GM19240 (cell line): Measurements from ENCODE around the gene ZFAND3.

ENCODE experiments used
- DNase-seq: peaks from one replicate; pipeline ENCODE4 v3.0.0; 2011; ENCODE audit warnings: low spot score; ENCODE audit not compliant: insufficient read length

Gene ZFAND3

GRCh38 chr6:38168699-38169098 is 349.2 kb downstream of the ZFAND3 start:
- no peak for DNase-seq

- DNase-seq = no peak
Measured at GRCh38 chr6:38169221-38169976, 349.9 kb downstream of the ZFAND3 start.

DNA sequence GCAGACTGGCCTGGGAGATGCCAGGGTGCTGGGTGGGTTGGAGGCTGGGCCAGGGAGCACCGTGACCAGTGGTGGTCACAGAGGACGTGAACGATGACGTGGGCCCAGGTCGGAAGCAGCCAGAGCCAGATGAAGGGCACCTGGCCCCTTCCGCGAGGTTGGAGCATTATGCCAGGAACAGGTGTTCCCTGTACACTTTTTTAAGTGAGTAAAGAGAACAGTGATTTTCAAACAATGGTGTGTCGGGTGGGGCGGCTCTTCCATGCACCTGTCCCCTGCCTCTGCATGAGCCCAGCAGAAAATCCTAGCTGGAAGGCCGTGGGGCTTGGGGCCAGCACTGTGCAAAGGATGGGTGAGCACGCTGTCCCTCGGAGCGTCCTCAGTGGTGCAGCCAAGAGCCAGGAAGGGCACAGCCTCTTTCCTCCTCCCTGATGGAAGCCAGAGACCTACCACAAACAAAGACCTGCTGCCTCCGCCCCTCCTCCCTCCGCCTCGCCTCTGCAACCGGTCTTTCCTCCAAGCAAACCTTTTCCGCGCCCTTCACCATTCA is 350.5 kb downstream of the ZFAND3 start:
- no peak for DNase-seq

DNA sequence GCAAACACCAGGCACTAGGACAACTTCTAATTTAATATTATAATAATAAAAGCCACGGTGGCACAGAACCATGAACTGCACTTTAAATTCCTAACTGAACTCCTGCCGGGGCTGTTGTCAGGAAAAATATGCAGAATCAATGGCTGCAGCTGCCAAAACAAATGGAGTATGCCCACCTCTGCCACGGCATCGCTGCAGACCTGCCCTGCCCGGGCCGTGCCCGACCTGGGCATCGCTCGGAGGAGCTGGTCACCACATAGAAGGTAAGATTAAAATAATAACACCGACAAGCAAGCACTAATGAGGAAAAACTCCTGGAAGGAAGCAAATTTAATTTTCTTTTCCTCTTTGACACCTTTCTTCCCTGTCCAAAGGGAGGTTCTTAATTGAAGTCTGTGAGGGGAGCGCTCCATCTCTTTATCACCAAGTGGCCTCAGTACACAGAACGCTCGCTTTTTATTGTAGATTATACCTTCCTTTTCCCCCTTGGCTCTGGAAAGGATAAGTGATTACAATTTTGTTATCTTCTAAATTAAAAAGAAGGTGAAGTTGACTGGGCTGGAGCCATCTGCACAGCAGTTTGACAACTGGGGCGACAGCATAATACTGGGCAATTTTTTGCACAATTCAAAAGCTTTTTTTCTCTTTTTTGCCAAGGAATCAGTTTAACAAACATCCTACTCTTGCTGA is 351.3 kb downstream of the ZFAND3 start:
- no peak for DNase-seq

GRCh38 chr6:38171997-38172738 is 352.6 kb downstream of the ZFAND3 start:
- no peak for DNase-seq

GRCh38 chr6:38172739-38173410 is 353.3 kb downstream of the ZFAND3 start:
- DNase-seq = no peak

GRCh38 chr6:38173909-38174308 is 354.4 kb downstream of the ZFAND3 start:
- DNase-seq = no peak

GRCh38 chr6:38174315-38174714 is 354.8 kb downstream of the ZFAND3 start:
- no peak for DNase-seq

DNA sequence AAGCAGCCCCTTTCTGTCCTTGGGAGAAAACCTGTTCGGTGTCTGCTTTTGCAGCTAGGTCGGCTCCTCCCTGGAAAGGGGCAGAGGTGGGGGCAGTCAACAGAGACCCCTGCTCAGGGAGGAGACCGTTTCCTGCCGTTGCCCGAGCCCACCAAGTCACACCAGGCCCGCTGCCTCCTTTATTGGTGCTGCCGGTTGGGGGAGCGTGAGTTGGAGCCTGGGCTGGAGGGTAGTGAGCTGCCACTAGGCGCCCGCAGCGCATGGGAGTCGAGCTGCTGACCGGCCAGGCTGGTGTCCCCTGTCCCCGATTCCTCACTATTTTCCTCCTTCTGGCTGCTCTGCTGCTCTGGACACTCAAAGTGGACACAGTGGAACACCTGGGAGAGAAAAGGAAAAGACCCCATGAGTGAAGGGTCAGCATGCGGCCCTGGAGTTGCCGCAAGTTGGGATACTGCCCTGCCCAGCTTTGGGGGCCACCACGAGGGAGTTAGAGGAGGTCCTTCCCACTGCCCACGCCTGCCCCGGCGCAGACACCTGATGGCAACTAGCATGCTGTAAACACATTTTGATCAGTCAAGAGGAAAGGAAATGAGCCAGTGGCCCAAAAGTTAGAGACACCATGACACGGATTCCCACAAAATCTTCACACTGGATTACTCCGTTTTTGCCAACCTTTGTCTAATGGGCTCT is 355.4 kb downstream of the ZFAND3 start:
- no peak for DNase-seq

- no peak for DNase-seq
Measured at GRCh38 chr6:38175786-38176185, 356.3 kb downstream of the ZFAND3 start.

GRCh38 chr6:38176797-38177751 is 357.5 kb downstream of the ZFAND3 start:
- DNase-seq = no peak

DNA sequence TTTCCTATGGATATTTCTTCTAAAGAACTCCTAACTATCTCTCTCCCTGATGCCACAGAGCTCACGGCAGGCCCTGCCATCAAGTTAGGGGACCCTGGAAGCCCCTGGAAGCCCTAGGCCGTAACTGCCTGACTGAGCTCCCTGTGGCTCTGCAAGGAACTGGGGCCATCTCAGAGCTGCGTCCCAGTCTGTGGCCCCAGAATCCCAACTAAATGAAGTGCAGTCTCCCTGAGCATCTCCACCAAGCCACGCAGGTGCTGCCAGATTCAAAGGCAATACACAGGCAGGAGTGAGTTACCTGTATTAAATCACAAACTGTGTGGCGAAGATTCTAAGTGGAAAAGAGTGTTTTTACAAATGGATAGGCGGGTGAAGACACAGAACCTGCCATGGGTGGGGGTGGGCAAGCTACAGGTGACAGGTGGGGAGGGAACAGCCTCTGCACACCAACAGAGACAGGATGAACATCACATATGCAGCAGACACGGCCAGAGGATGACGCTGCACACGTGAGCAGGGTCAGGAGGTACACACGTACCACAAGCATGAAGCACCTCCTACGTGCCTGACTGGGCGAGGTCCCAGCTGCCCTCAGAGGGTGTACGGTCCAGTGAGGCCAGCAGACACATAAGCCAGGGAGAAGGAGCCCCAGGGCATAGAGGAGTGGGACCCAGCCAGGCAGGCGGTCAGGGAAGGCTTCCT is 358.5 kb downstream of the ZFAND3 start:
- no peak for DNase-seq

GRCh38 chr6:38178584-38178886 is 359.0 kb downstream of the ZFAND3 start:
- DNase-seq = no peak

DNA sequence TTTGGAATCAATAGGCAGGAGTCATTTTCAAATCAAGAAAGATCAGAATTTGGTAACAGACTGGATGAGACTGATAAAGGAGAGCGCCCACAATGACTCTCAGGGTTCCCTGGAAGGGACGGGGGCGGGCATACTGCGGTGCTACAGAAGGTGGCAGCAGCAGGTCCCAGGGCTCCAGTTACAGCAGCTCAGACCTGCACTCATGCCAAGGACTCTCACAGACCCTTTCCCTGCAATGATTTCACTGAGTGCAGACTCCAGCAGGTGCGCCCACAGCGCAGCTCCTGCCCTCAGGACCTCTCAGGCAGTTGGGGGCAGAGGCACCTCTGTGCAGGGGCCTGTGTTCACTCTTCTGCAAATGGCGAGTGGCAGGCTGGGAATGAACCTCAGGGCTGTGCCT is 359.8 kb downstream of the ZFAND3 start:
- DNase-seq = no peak

- no peak for DNase-seq
Measured at GRCh38 chr6:38179794-38180430, 360.4 kb downstream of the ZFAND3 start.

DNA sequence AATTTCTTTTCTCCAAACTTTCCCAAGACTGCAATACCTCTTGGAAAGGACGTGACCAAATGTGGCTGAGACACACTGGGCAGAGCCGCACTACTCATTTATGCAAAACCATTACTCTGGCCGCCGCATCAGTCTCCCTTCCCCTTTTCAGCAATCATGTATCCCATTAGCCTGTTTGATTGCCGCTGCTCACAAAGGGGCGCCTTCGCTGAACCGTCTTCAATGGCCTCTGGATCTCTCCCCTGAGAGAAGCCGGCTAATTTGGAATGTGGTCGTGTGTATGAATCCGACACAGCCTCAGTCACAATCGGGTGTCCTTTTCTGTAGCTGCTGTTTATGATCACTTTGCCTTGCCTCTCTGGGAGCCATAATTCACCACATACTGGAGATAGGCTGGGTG is 361.1 kb downstream of the ZFAND3 start:
- DNase-seq = no peak

- no peak for DNase-seq
Measured at GRCh38 chr6:38182426-38182825, 362.9 kb downstream of the ZFAND3 start.

- no peak for DNase-seq
Measured at GRCh38 chr6:38183856-38184584, 364.5 kb downstream of the ZFAND3 start.
